Hematopoietic multipotent progenitor cell treated with erythropoietin and hydrocortisone succinate and interleukin-3 and kit ligand, for 6 days (in vitro differentiated cells): ENCODE results near the gene CNTNAP2.

Experiments
- DNase-seq: peaks from one replicate; pipeline ENCODE4 v3.0.0-alpha.2; 2015

The CNTNAP2 gene

DNA sequence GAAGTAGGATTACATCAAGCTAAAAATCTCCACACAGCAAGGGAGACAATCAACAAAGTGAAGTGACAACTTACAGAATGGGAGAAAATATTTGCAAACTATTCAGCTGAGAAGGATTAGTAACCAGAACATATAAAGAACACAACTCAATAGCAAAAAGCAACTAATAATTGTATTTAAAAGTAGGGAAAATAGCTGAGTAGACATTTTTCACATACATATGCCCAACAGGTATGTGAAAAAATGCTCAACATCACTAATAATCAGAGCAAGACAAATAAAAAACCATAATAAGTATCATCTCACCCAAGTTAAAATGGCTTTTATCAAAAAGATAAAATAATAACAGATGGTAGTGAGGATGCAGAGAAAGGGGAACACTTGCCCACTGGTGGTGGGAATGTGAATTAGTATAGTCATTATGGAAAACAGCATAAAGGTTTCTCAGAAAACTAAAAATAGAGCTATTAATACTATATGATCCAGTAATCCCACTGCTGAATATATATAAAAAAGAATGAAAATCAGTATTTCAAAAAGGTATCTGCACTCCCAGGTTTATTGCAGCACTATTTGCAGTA is 1689.5 kb downstream of the CNTNAP2 start:
- DNase-seq = no peak

DNA sequence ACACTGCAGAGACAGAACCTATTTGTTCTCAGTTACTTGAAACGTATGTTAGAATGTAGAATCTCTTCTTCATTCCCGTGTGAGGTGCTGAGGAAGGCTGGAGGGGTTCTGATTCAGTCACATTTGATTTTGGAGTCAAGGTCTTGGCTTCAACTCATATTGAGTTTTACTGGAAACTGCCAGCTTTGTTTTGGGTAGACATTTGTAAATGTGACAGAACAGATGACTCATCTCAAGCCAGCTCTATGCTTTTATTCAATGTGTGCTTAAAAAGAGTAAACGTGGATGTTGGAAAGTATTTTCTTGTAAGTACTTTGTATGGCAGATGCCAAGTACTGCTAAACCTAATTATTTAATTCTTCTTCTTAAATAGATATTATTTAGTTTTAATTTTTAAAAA is 1693.2 kb downstream of the CNTNAP2 start:
- DNase-seq = no peak

DNA sequence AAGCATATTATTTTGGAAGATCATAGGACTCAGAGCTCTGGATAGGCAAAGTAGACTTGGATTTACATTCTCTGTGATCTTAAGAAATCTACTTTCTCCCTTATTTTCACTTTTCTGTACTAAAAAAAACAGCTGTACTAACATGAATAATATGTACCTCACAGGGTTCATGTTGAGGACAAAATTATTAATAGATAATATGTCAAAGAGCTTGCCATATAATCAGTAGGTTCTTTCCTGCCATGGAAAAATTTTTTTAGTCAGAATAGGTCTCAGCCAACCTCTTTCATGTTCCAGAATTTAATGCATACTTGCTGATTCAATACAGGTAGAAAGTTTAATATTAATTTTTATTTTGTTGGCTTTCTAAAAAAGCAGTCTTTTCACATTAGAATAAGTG is 1693.7 kb downstream of the CNTNAP2 start:
- no peak for DNase-seq

DNA sequence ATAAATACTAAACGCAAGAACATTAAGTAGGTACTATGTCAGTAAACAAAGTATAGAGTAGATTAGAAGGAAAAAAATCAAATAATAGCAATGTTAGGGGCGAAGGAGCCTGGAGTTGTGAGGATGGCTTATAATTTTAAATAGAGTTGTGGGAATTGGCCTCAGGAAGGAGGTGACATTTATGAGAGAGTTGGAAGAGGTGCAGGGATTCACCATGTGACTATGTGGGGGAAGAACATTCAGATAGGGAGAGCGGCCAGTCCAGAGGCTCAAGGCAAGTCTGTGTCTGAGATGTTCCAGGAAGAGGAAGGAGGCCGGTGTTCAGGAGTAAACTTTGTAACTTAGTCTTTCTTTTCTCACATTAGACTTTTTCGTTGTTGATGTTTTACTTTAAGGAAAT is 1695.3 kb downstream of the CNTNAP2 start:
- no peak for DNase-seq

DNA sequence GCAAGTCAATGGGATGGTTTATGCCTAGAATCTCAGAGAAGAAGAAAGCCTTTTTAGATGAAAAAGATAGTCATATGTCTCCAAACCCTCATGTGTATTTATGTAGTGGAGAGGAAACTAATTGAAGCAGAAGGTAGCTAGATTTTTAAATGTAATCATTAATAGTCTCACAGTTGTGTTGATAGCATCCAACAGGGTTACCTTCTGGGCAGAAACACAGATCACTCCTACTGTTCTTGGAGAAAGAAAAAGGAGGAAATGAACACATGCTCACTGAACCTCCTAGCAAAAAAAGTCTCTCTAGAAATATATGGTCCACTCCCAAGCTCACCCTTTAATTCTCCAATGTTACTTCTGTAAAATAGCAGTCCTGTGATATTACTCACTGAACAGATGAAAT is 1696.7 kb downstream of the CNTNAP2 start:
- DNase-seq = no peak

DNA sequence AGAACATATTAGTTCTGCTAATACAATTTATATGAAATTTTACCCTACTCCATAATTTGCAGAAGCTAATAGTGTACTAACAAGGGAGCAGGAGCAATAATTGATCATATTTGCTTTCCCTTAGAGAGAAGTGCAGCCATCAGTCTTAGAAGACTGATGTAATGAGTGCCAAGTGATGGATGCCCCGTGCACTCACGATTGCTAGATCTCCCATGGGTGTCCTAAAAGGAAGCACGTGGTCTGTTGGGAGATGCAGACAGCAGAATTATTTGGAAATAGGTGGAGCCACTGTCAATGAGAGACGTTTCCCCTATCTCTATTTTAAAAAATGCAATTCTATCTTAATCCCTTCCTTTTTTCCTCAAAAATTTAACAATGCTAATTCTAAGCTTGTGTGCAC is 1701.7 kb downstream of the CNTNAP2 start:
- no peak for DNase-seq

DNA sequence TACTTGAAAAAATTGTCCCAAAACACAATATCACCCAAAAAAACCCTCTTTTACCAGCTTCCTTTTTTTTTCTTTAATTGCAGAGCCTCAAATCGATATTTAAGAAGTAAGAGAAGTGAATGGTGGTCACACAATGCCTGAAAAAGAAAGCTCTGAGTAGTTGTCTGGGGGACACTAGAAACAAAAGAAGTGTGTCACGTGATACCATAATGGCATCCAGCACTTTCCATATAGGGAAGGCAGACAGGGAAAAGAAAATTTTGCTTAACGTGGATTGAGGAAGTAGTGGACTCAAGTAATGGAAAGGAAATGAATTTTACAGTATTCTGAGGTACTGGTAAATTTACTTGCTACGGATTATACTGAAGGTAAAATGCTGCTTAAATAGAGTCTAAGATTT is 1708.1 kb downstream of the CNTNAP2 start:
- no peak for DNase-seq

DNA sequence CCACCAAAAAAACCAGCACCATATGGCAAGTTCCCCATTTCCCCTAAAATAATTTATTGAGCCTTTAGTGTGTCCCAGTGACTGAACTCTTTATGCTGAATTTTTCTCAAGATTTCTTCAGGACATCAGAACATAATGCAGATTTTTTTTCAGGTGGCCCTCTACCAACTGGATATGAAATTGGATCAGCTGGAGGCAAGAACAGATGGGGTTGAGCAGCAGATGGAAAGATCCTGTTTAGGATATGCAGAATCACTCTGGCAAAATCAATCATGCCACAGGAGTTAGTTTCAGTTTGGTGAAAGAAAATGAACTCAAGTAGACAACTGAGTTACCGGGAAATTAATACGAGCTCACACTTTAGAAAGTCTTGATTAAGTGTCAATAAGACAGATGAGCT is 1712.4 kb downstream of the CNTNAP2 start:
- no peak for DNase-seq

DNA sequence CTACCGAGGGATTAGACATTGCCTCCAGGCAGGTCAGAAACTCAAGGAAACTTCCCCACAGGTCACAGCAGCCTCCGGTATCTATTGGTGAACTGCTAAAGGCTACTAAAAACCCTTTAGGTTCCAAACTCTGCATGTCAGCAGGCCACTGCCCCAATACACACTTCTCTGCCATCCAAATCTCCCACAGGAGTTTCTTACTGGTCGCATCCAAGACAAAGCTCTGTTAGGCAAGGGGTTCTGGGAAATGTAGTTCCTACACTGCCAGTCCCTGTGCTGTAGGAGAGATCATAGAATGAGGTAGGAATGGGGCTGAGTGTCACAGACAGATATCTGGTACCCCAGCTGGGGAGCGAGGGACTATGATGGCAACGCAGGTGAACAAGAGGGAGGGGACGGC is 1717.0 kb downstream of the CNTNAP2 start:
- no peak for DNase-seq

DNA sequence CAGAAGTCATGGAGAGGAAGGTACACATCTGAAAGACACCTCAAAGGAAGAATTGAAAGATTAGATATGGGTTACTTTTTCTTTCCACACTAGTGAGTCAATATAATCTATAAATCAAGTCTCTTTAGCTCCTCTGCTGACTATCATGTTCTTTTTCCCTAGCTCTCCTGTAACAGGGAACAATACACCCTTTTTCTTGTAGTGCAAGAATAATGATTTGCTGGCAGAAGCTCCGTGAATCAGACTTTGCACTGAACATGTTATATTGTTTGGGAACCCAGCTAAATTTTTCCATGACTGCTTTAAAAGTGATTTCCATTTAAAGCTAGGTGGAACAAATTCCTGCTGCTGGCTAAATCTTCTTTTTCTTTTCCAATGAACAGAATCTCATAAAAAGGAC is 1717.4 kb downstream of the CNTNAP2 start:
- DNase-seq = no peak

DNA sequence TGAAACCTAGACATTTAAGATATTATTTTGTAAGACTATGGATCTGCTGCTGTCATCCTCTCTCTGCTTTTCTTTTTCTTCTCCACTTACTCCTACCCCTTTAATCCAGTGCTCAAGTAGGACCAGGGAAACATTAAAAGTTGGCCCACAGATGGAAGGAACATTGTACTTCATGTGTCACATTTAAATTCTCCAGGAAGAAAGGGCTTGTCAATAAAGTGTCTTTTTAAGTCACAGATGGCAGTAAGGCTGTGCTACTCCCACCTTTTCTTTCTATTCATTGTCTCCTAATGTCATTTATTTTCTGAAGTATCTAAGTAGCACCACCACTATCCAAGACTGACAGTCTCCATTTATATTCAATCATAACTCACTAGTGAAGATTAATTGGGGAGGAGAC is 1736.2 kb downstream of the CNTNAP2 start:
- no peak for DNase-seq

DNA sequence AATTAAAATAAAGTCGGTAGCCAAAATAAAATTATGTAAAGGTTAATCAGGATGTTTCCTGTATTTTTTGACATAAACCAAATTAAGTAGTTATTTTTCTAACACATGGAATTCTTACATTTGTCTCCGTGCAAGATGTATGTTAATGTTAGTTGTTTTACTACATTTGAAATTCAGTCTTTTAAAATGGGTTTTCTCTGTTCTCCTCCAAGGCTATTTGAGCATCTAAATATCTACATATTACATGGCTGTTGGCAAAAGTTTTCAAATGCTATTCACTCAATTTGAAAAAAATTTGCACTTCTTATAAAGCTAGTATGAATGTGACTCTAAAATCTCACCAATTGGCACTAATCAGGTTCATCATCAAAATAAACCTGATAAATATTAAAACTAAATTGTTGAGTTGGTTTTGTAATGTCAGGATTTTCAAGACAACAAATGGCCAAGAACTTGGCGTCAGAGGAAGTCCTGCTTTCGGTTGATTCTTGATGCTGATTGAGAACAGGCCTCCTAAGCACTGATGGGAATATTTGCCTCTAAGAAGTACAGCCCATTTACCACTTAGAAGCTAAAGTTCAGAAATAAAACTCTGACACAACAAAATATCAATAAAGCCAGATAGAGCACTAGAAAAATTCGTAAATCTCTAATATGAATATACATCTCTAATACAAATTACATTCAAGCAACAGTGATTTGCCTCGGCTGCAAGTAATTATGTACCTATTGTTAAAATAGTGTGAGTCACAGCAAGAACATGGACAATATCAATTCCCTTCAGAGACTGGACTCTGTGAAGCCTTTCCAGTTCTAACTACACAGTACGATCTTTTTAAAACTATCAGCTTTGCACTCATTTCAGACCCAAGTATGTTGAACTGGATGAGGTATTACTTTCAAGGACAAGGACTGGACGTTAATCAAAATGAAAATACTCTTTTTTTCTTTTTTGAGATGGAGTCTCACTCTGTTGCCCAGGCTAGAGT is 1740.8 kb downstream of the CNTNAP2 start:
- no peak for DNase-seq

DNA sequence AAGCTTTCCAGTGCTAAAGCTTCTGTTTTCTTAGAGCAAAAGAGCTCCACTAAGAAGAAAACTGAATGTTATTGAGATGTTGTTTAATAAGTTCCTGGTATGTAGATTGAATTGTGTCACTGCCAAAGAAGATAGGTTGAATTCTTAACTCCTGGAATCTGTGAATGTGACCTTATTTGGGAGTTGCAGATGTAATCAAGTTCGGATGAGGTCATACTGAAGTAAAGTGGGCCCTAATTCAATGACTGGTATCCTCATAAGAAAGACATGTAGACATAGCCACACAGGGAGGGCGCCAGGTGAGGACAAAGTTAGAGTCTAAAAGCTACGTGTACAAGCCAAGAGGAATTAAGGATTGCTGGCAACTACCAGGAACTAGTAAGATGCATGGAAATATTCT is 1741.8 kb downstream of the CNTNAP2 start:
- DNase-seq = no peak

DNA sequence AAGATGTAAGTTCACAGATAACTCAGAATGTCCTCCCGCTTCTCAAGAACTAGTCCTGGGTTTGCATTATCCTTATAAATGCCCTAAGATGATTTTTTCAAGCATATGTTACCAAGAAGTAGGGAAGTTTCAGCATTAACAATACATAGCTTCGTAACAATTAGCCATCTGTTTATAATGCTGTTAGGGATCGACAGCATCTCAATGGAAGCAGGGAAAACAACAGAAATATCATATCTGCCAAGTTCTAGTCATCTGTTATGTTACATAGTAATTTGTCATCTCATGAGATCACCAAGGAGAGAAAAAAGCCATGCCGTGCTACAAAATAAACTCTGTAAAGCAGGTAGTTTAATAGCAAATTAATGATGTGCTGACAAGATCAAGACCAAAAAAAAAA is 1742.4 kb downstream of the CNTNAP2 start:
- no peak for DNase-seq

DNA sequence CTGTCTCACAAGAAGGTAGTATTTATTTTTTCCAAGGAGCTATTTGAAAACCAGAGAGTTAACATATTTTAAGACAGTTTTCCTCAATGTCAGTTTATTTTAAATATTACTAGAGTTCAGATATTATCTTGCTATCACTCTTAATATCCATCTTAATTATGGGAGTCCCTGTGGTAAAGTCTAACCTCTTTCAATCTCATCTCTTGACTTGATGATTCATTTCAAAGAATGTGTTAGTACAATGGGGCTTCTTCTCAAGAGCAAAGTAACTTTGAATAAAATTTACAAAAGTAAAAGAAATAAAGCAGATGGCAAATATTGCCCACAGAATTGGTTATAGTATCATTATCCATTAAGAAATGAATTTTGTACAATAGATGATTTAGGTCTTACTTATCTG is 1742.9 kb downstream of the CNTNAP2 start:
- no peak for DNase-seq

DNA sequence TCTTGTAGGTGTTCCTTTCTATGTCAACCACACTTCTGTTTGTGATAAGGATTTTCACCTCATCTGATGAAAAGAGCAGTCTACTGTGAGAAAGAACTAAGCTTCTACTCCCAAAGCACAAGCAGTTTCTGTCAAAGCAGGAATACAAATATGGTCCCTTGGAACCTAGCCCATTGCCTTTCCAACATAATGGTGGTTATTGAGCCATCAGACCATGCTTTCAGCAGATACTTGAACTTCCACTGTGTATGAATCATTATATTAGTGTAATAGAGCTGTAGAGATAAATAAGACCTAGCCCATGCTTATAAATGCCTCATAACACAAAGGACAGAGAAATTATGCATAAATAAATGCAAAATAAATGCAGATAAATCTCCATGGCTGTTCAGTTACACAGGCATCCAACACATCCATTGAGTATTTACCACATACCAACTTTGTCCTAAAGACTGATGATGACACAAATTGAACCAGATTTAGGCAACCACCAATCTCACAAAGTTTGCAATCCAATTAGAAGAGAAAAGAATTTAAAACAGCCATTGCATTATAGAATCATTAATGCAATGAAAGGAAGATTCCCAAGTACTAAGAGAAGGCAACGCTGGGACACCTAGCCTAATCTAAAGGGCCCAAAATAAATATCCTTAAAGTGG is 1744.6 kb downstream of the CNTNAP2 start:
- no peak for DNase-seq

DNA sequence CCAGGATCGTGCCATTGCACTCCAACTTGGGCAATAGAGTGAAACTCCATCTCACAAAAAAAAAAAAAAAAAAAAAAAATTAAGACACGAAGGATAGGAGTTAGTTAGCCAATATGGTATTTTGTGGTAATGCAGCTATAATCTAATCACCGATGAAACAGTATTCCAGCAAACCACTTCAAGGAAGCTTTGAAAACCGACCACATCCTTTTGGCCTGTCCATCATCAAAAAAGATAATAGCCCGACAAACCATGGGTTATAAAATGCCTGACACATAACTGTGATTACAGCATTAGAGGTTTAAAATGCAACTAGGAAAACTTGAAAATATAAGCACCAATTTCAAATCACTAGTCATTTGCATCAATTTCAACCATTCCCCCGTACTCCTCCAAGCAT is 1745.3 kb downstream of the CNTNAP2 start:
- no peak for DNase-seq

DNA sequence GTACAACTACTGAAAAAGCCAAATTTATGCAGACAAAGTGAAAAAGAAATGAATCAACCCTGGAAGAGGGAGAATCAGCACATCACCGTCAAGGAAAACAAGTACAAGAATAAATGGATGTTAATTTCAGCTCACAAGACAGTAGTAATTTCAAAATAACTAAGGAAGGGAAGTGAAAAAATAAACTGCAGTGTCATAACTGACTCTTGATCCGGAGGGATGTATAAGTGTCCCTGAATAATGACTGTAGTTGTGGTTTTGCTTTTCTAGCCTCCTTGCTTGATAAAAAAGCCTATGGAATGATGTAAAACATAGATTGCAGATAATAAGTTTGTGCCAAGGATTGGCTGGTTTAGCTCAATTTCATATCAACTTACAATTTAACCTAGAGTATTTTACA is 1752.9 kb downstream of the CNTNAP2 start:
- DNase-seq = peak; percentile 3

DNA sequence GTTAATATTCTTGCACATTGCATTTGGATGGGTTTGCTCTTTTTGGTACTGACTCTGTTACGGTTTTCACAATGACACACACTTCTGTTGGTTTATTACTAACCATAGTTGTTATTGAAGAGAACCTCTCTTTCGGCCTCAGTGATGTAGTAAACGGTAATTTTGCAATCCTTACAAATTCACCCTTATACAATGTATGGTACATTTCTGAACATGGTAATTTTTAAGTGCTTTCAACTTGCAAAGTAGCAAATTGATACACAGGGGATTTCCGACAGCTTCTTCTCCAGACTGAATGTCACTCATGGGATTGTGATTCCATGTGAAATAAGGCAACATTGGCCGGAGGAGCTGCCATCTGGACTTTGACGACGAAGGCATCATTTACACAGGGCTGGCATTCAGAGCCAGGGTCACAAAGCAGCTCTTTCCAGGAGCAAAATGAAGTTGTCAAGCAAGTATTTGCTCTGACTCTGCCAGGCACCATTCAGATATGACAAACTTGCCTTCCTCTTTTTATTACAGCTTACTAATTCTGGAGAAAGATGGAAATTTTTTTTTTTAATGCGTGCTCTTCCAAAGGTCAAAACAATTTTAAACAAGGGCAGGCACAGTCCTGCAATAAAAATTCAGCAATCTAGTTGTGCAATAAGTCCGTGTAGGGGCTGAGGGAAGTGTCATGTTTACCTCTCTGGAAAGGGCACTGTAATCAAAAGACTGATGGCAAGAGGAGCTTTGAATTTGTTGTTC is 1762.5 kb downstream of the CNTNAP2 start:
- no peak for DNase-seq

DNA sequence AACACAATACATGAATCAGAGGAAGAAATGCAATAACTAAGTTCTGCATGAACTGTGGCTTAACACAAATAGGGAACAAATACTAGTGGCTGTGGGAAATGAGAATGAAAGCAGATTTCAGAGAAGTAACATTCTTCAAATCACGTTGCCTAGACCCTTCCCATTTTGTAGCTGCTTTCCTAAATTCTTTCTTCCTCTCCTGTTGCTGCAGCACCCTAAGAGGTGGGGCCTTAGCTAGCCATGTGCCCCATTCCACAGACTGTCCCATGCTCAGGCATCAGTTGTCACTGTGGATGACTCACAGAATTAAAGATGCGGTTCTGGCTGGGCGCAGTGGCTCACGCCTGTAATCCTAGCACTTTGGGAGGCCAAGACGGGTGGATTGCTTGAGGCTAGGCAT is 1769.3 kb downstream of the CNTNAP2 start:
- no peak for DNase-seq

DNA sequence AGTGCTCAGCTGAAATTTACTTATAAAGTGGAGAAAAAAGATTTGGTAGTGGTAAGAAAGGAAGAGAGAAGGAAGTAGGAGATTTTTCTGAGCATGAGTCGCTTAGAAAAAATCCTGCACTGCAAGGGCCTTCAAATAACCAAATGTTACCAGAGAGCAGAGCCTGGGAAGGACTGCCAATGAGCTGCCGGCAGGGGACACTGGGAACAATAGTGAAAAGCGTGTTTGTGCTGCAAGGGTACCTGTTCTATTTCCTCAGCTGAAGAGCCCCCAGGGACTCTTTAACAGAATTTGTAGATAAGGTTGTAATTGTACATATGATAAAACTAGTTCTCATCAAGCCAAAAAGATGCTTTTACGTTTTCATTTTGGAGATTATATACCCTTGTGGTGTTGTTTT is 1777.7 kb downstream of the CNTNAP2 start:
- no peak for DNase-seq

DNA sequence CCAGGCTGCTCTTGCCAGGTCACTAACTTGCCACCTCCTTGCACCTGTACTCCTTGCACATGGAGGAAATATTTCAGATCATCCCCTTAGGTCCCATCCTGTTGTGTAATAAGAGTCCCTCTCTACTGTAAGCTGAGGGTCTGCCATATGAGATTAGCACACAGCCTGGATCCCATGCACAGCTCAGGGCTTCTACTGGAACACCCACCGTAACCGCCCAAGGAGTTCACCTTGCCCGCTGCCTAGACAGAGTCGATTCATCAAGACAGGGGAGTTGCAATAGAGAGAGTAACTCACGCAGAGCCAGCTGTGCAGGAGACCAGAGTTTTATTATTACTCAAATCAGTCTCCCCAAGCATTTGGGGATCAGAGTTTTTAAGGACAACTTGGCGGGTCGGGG is 1779.5 kb downstream of the CNTNAP2 start:
- no peak for DNase-seq

DNA sequence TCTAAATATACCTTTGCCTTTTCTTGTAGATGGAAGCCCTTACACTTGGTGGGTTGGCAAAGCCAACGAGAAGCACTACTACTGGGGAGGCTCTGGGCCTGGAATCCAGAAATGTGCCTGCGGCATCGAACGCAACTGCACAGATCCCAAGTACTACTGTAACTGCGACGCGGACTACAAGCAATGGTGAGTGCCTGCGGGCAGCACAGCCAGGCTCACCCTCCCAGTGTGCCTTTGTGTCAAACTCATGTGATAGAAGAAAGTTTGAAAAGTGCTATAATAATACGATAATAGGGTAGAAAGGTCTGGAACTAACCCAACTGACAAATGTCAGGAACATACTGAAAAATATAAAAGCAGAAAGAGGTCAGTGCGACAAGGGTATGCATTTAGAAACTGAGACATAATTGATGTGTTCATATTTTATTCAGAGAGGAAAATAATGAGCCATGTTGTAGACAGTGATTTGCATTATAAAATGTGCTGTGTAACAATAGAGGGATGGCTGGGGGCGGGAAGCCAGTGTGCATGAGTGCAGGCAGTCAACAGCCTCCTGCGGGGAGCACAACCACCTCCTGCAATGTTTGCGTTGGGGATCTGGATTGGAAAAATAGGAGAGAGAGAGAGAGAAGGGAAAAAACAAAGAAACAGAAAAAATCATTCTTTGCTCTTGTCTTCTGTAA is 1787.1 kb downstream of the CNTNAP2 start:
- DNase-seq = no peak
